ENCODE measurements around the gene NDUFS1.

NDUFS1 gene

GRCh38 chr2:206201075-206201848, 42.0 kb upstream of the NDUFS1 start:
- TF ChIP-seq, protein P1, sequence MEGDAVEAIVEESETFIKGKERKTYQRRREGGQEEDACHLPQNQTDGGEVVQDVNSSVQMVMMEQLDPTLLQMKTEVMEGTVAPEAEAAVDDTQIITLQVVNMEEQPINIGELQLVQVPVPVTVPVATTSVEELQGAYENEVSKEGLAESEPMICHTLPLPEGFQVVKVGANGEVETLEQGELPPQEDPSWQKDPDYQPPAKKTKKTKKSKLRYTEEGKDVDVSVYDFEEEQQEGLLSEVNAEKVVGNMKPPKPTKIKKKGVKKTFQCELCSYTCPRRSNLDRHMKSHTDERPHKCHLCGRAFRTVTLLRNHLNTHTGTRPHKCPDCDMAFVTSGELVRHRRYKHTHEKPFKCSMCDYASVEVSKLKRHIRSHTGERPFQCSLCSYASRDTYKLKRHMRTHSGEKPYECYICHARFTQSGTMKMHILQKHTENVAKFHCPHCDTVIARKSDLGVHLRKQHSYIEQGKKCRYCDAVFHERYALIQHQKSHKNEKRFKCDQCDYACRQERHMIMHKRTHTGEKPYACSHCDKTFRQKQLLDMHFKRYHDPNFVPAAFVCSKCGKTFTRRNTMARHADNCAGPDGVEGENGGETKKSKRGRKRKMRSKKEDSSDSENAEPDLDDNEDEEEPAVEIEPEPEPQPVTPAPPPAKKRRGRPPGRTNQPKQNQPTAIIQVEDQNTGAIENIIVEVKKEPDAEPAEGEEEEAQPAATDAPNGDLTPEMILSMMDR (IDR thresholded peaks at IDR 0.05): no peak
- intact Hi-C loops (cut with DNase I; ENCODE audit: low total_unique reads): no loop called here
- no peaks in the 10 kb centered on the region for H3K36me3 ChIP-seq
- no peaks in the 10 kb centered on the region for H3K4me1 ChIP-seq
- no peak overlapping the region for H3K27ac ChIP-seq
- H3K9me3 ChIP-seq: no peaks in the 10 kb centered on the region
- H3K4me3 ChIP-seq: no peak overlapping the region
- H3K27me3 ChIP-seq: no peaks in the 10 kb centered on the region
- DNase-seq: no peak

DNA sequence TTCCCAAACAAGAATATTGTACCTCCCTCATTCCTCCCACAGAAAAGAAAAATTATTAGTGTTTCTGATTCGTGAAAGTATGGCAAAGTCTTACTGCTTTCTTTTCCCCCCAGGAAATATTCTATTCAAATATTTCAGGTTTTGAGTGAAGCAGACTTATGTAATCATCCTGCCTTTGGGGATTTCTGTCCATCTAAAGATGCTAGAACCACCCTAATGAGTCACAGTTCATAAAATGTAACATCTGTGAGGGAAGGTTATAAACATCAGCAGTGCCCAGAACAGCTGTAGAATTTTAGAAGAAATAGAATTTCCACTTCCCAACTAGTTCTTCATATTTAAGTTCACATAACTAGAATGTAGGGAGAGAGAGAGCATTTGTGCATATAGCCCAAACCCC, 39.4 kb upstream of the NDUFS1 start:
- Histone ChIP-seq H3K4me1 (no peaks in the 10 kb centered on the region), H3K9me3 (no peaks in the 10 kb centered on the region), H3K27ac (no peak overlapping the region), H3K27me3 (no peaks in the 10 kb centered on the region), H3K36me3 (no peaks in the 10 kb centered on the region), H3K4me3 (no peak overlapping the region)
- intact Hi-C loops (cut with DNase I; ENCODE audit: low total_unique reads): no loop called here
- no peak for DNase-seq
- TF ChIP-seq, protein P1 (IDR thresholded peaks at IDR 0.05): no peak

GRCh38 chr2:206193671-206194357, 34.6 kb upstream of the NDUFS1 start:
- DNase-seq: no peak
- H3K27me3 ChIP-seq: no peaks in the 10 kb centered on the region
- H3K27ac ChIP-seq: no peak overlapping the region
- TF ChIP-seq, protein P1 (IDR thresholded peaks at IDR 0.05): no peak
- intact Hi-C loops (cut with DNase I; ENCODE audit: low total_unique reads): no loop called here
- no peak overlapping the region for H3K4me3 ChIP-seq
- no peaks in the 10 kb centered on the region for H3K36me3 ChIP-seq
- H3K9me3 ChIP-seq: no peaks in the 10 kb centered on the region
- no peaks in the 10 kb centered on the region for H3K4me1 ChIP-seq

- TF ChIP-seq, protein P1 (IDR thresholded peaks at IDR 0.05): no peak
- DNase-seq: no peak
- H3K27ac ChIP-seq: no peak overlapping the region
- H3K36me3 ChIP-seq: no peaks in the 10 kb centered on the region
- no peaks in the 10 kb centered on the region for H3K4me1 ChIP-seq
- intact Hi-C loops (cut with DNase I; ENCODE audit: low total_unique reads): no loop called here
- H3K9me3 ChIP-seq: no peaks in the 10 kb centered on the region
- no peaks in the 10 kb centered on the region for H3K27me3 ChIP-seq
- H3K4me3 ChIP-seq: no peak overlapping the region
These were observed 32.9 kb upstream of the NDUFS1 start for GRCh38 chr2:206192157-206192556.

- H3K36me3 ChIP-seq: no peaks in the 10 kb centered on the region
- no peaks in the 10 kb centered on the region for H3K9me3 ChIP-seq
- no peak overlapping the region for H3K4me3 ChIP-seq
- intact Hi-C loops (cut with DNase I; ENCODE audit: low total_unique reads): no loop called here
- H3K27me3 ChIP-seq: no peaks in the 10 kb centered on the region
- H3K27ac ChIP-seq: no peak overlapping the region
- TF ChIP-seq, protein P1 (IDR thresholded peaks at IDR 0.05): no peak
- DNase-seq: no peak
- H3K4me1 ChIP-seq: no peaks in the 10 kb centered on the region
These were observed 31.4 kb upstream of the NDUFS1 start for GRCh38 chr2:206190689-206191088.

Data from tibial artery (tissue), 4 donors.